Sciatic nerve (tissue), 2 donors: ENCODE results near the gene BTBD17. TPM values are rescaled to one million over a fixed set of nuclear protein-coding genes. Genes with fewer than 3 reads are reported as not detected.

Source experiments
- ATAC-seq: fragments of 200-7000 bp; cut with Tn5 transposase; one replicate; pipeline ENCODE4 v1.9.1; 2020; ENCODE audit warnings: mild to moderate bottlenecking, moderate library complexity
- DNase-seq: peaks from one replicate; pipeline ENCODE4 v3.0.0-alpha.2; 2020; ENCODE audit warnings: low spot score
- intact Hi-C: fragments of 100-400 bp; cut with DNase I; formaldehyde crosslinking; loops from one replicate; pipeline ENCODE4 v1.14.2; 2022
- total RNA-seq: library from RNA; stranded (reverse); fragmentation: NEBNext Ultra II Directional; extraction: Animal tissue kit (Norgen Biotek cat#: 25700); gene quantifications from one replicate; pipeline ENCODE4 v1.2.1, GENCODE V29; 2021
- donor health status: DM: no; HTN: no; CAD: no.
- donor health status: DM: no; HTN: no; CAD: no.

Gene BTBD17
- total RNA-seq, 1 donor from 2014 or later, result not detected

GRCh38 chr17:74389937-74390679, 28.4 kb upstream of the BTBD17 start:
- no peak for DNase-seq
- intact Hi-C loops, result no loop called here
- ATAC-seq, result no peak

DNA sequence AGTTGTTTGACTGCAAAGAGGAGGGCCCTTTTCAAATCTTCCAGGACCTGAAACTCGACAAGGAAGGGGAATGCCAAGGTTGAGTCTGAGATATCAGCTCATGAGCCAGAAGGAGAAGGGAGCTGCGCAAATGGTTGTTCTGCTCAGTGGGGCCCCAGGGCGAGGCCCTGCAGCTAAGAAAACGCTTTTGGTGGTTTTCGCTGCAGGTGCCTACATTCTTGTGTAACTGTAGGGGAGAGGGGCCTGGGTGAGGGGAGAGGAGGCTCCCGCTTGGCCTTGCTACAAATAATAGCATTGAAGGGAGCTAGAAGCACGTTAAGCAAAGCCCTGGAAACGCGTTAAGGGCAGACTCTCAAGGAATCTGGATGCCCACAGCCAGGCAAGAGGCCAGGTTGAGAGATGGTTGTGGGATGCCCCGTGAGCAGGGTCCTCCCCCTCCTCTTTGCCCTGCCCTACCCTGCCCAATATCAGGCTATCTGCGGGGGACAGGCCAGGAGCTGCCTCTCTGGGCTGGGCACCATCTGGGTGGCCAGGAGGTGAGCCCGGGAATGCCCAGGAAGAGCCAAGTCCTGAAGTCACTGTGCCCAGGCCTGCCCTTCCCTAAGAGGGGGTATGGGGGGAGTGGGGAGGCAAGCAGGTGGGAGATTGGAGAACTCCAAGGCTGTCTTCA, 27.6 kb upstream of the BTBD17 start:
- intact Hi-C loops, result no loop called here
- DNase-seq (no peak), ATAC-seq (no peak)

DNA sequence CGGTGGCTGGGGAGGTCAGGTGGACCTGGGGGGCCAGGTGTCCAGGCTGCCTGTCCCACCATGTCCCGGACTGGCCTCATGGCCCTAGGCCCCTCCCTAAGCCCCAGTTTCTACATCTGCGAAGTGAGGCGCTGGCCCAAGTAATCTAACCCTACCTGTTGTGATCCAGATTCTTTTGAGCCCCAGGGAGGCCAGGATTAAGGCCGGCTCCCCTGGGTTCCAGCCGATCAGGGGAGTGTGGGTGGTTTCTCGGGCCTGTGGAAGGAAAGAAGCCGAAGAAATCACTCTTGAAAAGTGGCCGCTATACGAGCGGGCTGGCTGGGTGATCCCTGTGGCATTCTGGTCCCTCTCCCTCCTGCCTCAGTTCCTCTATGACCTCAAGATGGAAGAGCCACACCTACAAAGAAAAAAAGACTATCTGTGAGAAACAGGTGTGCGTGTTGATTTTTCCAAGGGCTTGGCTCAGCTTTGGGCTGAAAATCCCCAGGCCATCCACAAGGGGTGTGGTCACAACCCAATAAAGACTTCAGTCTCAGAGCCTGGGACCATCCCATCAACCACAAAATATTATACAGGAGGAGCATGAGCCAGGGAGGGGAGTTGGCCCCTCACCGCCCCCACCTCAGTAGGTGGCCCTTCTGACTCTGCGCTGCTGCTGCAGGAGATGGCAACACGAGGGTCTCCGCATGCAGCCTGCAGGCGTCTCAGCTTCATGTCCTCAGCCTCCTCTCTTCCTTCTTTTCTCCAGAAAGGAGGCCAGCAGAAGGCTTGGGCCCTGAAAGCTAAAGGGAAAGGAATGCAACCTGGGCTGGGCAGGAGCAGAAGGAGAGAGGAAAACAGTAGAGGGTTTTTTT, 25.9 kb upstream of the BTBD17 start:
- intact Hi-C loops, result no loop called here
- no peak for DNase-seq
- no peak for ATAC-seq

DNA sequence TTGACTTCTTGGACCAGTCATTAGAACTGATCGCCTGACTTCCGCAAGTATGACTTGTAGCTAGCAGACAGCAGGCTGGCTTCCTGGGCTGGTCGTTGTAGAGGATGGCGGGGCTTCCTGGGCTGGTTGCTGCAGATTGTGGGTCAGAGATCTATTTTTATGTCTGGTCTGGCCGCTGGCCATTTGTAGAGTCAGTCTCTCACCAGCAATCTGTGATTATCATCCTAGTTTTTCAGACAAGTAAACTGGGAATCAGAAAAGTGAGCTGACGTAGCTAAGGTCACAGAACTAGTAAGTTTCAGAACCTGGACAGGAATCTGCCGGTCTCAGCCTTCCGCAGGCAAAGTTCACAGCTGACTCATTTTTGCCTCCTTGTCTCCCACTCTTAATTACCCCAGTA, 24.7 kb upstream of the BTBD17 start:
- DNase-seq, result no peak
- ATAC-seq, result no peak
- intact Hi-C loops, result no loop called here

GRCh38 chr17:74385201-74385600, 23.5 kb upstream of the BTBD17 start:
- no peak for ATAC-seq
- intact Hi-C loops, result no loop called here
- DNase-seq, result no peak

GRCh38 chr17:74383141-74383540, 21.5 kb upstream of the BTBD17 start:
- ATAC-seq, result no peak
- intact Hi-C loops, result loop anchor here (5.0 kb wide), 1 partner anchor 74 kb away; no protein-coding TSS in a partner anchor
- DNase-seq, result no peak

DNA sequence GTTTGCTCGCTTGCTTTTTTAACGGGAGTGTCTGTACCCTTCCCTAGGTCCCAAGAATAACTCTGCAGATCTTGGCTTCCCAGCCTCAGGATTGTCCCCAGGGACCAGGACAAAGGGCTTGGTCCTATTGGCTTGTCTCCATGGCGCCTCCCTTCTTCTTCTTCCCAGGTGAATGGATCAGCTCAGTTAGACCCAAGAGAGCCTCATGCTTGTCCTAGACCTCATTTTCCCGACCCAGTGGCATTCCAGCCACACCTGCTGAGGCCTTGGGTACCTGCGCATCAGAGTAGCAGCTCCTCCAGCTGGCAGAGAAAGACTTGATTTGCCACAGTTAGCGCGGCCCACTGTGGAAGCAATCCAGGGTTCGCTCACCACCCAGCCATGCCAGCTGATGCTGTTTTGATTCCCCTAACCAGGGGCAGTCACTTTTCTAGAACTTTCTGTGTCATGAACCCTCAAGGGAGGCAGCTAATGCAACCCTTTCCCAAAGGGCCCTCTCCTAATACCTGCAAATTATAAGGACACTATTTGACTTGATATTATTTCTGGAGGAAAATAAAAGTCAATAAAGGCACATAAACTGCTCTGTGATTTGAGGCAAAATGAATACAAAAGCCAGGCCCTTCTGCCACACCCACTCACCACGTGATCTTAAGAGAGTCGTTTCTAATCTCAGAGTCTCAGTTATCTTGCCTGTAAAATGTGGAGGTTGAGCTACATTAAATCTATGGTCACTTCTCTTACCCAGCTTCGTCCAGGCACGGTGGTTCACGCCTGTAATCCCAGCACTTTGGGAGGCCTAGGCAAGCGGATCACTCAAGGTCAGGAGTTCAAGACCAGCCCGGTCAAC, 19.5 kb upstream of the BTBD17 start:
- intact Hi-C loops, result loop anchor here (5.0 kb wide), 1 partner anchor 76 kb away; no protein-coding TSS in a partner anchor
- no peak for DNase-seq
- no peak for ATAC-seq

GRCh38 chr17:74380086-74380958, 18.7 kb upstream of the BTBD17 start:
- ATAC-seq, result peak; percentile 43
- DNase-seq, result no peak
- intact Hi-C loops, result loop anchor here (5.0 kb wide), 1 partner anchor 77 kb away; no protein-coding TSS in a partner anchor

DNA sequence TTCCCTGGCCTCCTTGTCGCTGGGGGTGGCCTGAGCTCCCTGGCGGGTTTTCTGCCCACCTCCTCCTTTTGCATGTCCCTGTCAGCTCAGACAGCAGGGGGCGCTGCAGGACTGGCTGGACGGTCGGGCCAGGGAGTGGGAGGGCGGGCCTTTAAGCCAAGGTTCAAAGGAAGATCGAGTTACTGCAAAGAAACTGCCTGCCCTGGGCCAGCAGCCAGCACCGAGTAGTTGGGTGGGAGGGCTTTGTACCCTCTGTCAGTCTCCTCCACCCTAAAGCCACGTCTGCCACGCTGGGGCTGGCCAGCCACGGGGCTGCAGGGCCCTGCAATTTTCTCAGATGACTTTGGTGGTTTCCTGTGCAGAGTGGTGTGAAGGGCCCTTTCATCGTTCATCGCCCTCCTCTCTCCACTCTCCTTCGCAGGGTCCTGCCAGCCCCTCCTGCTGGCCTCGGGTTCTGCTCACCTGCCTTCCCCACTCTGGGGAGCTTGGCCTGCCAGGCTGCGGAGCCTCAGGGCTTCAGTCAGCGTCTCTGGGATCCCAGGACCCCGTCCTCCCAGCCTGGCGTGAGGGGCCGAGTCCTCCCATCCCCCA, 17.9 kb upstream of the BTBD17 start:
- ATAC-seq (peak; percentile 96), DNase-seq (peak; percentile 97)
- intact Hi-C loops, result loop anchor here (5.0 kb wide), 1 partner anchor 78 kb away; no protein-coding TSS in a partner anchor

GRCh38 chr17:74374858-74375257, 13.2 kb upstream of the BTBD17 start:
- intact Hi-C loops, result no loop called here
- no peak for ATAC-seq
- no peak for DNase-seq

DNA sequence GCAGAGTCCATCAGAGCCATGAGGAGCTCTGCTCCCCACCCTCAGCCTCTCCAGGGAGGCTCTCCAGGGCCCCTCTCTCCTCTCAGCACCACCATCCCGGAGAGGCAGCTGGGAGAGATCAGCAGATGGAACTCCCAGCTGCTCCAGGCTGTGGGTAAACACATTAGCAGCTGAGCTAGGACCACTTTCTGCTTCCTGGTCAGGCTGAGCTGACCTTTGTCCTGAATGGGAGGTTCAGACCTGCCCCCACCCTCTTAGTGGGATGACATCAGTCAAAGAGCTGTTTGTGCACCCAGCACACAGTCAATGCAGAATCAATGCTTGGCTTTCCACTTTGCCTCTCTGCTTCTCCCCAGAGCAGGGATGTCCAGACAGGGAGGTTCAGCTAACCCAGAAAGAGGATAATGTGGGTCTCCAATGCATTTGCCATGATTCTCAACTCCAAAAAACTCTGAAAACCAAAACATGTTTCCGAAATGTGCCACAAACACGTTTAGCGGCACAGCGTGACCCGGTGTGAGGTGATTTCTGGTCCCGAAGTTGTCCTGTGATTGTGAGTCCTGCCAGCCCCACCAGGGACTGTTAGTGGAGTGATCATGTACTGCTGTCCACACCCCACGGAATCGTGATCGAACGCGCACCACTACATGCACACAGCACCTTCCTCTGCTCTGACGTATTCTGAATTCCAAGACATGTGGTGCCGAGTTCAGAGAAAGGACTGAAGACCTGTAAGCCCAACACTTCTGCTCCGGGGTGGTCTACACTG, 12.4 kb upstream of the BTBD17 start:
- ATAC-seq (no peak), DNase-seq (no peak)
- intact Hi-C loops, result no loop called here

- intact Hi-C loops, result no loop called here
- DNase-seq (no peak), ATAC-seq (no peak)
These were observed 10.8 kb upstream of the BTBD17 start for GRCh38 chr17:74372426-74372825.

- intact Hi-C loops, result no loop called here
These were observed 10.0 kb upstream of the BTBD17 start for GRCh38 chr17:74371653-74372147.

DNA sequence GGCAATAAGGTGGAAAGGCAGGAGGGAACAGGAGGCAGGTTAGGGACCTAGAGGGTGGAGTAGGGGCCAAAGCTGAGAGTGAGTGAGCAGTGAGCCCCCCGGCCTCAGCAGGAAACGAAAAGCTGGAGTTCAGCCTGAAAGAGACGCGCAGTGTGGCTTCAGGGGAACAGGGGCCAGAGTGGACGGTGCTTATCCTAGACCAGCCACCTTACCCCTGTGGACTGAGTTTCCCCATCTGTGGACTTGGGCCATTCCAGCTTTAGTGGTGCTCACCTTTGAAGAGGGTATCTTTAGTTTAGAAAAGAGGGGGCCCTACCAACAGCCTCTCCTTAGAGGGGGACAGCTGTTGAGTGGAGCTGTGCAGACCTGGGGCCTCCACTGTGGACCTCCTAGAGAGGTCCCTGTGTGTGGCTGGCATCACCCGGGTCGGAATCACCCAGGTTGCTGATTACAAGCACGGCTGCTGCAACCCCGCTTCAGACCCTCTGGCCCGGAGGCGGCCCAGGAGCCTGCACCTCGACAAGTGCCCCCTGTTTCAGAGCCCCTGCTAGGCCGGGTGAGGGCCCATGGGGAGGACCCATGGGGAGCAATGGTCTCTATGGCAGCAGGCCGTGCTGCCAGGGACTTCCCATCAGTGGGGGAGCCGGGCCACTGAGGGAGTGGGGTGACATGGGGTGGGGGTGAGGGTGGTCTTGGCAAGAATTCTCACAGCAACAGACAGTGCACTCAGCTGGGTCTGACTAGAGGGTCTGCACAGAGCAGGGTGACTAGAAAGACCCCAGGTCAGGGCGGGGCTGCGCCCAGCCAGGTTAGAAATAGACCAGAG, 8.2 kb upstream of the BTBD17 start:
- ATAC-seq (no peak), DNase-seq (no peak)
- intact Hi-C loops, result loop anchor here (10.0 kb wide), 1 partner anchor 165 kb away; the partner anchor contains the start of gene RPL38

More at GRCh38 chr17:74371653-74372147, 10.0 kb upstream of the BTBD17 start:
- no peak for ATAC-seq
- no peak for DNase-seq

GRCh38 chr17:74369221-74369620, 7.6 kb upstream of the BTBD17 start:
- ATAC-seq (peak; percentile 39), DNase-seq (peak; percentile 71)
- intact Hi-C loops, result loop anchor here (10.0 kb wide), 1 partner anchor 164 kb away; the partner anchor contains the start of gene RPL38
